WI38 (cell line): Measurements from ENCODE around the gene TUBGCP4.

Experiments
- H3K4me3 ChIP-seq: 2 replicates; pipeline ENCODE4 v1.5.1; 2011; ENCODE audit warnings: low read depth, mild to moderate bottlenecking, control low read depth, low read length
- CTCF ChIP-seq: IDR thresholded peaks from 2 replicates; pipeline ENCODE4 v1.5.1; 2012; ENCODE audit warnings: low read depth, mild to moderate bottlenecking, control low read depth, low read length

The TUBGCP4 gene

DNA sequence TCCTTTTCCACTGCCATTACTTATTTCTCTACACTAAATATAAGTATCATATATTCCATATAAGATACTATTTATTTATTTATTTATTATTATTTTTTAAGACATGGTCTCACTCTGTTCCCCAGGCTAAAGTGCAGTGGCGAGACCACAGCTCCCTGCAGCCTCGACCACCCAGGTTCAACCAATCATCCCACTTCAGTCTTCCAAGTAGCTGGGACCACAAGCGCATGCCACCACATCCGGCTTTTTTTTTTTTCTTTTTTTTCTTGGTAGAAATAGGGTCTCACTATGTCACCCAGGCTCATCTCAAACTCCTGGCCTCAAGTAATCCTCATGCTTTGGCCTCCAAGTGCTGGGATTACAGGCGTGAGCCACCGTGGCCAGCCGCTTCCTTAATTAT lies 65.5 kb downstream of the TUBGCP4 start:
- H3K4me3 ChIP-seq, result no peak overlapping the region
- TF ChIP-seq CTCF, result no peak

GRCh38 chr15:43439268-43439667 lies 68.4 kb downstream of the TUBGCP4 start:
- TF ChIP-seq CTCF, result no peak

DNA sequence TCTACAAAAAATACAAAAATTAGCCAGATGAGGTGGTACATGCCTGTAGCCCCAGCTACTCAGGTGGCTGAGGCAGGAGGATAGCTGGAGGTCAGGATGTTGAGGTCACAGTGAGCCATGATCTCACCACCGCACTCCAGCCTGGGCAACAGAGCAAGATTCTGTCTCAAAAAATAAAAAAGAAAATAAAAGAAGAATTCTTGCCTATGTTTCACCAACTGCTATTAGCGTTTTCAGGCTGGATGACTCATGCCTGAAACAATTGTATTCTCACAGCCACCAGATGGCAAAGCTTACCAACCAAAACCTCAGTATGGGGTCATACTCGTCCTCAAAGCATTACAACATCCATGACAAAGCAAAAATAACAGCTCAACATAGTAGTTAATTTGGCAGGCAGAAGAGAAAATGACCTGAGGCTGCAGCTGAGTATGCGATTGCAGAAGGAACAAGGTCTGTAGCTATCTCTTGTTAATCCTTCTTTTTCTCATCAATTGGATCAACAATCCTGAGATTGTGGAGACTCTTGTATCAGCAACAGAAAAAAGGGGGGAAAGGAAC lies 69.9 kb downstream of the TUBGCP4 start:
- TF ChIP-seq CTCF, result no peak

More at GRCh38 chr15:43439268-43439667, 68.4 kb downstream of the TUBGCP4 start:
- H3K4me3 ChIP-seq, result no peak overlapping the region

GRCh38 chr15:43441316-43441715 lies 70.4 kb downstream of the TUBGCP4 start:
- no peak overlapping the region for H3K4me3 ChIP-seq
- TF ChIP-seq CTCF, result no peak

More for the DNA sequence above, 69.9 kb downstream of the TUBGCP4 start:
- no peak overlapping the region for H3K4me3 ChIP-seq

GRCh38 chr15:43446344-43446743 lies 75.4 kb downstream of the TUBGCP4 start:
- no peak for TF ChIP-seq CTCF
- H3K4me3 ChIP-seq, result no peak overlapping the region

GRCh38 chr15:43449981-43450380 lies 79.1 kb downstream of the TUBGCP4 start:
- no peak for TF ChIP-seq CTCF
- no peak overlapping the region for H3K4me3 ChIP-seq
